Neutrophil (primary cell): Measurements from ENCODE around the gene RASAL3.
A peak's percentile ranks its signal among the peaks of the same experiment; 100 is the strongest.

Experiments used
- H3K27ac ChIP-seq: fragments of 200-600 bp; sonication (generic); 2 replicates; pipeline ENCODE4 v1.5.1; 2016; ENCODE audit warnings: mild to moderate bottlenecking, moderate library complexity
- H3K27me3 ChIP-seq: fragments of 200-600 bp; sonication (generic); 2 replicates; pipeline ENCODE4 v1.6.0; 2016; ENCODE audit warnings: mild to moderate bottlenecking
- H3K36me3 ChIP-seq: fragments of 200-600 bp; sonication (generic); 2 replicates; pipeline ENCODE4 v1.5.1; 2017
- H3K4me1 ChIP-seq, 2 experiments: fragments of 200-600 bp in 1 of 2; sonication (generic) in 1 of 2; 1 replicate in 1 of 2; 2 replicates in 1 of 2; pipeline versions ENCODE4 v1.5.1 to v1.6.1; 2013 to 2016; ENCODE audit warnings: low read depth in 1 of 2, low read length in 1 of 2, mild to moderate bottlenecking in 1 of 2, moderate library complexity in 1 of 2; ENCODE audit not compliant: control insufficient read depth in 1 of 2, insufficient read depth in 1 of 2
- H3K4me3 ChIP-seq, 2 experiments: fragments of 200-600 bp in 1 of 2; sonication (generic) in 1 of 2; 1 replicate in 1 of 2; 2 replicates in 1 of 2; pipeline ENCODE4 v1.5.1; 2013 to 2016; ENCODE audit warnings: low read depth in 1 of 2, low read length in 1 of 2, mild to moderate bottlenecking in 1 of 2, moderate library complexity in 1 of 2
- H3K9me3 ChIP-seq: fragments of 200-600 bp; sonication (generic); 2 replicates; pipeline ENCODE4 v1.5.1; 2016
- TF ChIP-seq, protein P1 (sequence below): fragments of 200-600 bp; sonication (generic); IDR thresholded peaks from 2 replicates; pipeline ENCODE4 v1.5.1; 2016; ENCODE audit warnings: antibody characterized with exemption

RASAL3 gene

DNA sequence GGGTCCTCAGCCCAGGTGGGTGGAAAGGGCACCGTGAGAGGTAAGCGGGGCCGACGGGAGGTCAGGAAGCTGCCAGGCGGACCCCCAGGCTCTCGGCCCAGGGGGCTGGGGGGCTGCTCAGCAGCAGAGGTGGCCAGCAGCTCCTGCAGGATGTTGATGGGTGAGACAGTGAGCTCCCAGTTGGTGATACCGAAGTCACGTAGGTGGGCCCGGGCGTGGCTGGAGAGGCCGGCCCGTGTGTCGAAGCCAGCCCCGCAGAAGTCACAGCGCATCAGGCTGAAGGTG lies 27.6 kb downstream of the RASAL3 start:
- H3K4me3 ChIP-seq, result no peak overlapping the region
- H3K9me3 ChIP-seq, result no peaks in the 10 kb centered on the region
- no peaks in the 10 kb centered on the region for H3K27me3 ChIP-seq
- H3K36me3 ChIP-seq, result peaks cover 52% of the 10 kb centered on the region
- TF ChIP-seq, protein P1, sequence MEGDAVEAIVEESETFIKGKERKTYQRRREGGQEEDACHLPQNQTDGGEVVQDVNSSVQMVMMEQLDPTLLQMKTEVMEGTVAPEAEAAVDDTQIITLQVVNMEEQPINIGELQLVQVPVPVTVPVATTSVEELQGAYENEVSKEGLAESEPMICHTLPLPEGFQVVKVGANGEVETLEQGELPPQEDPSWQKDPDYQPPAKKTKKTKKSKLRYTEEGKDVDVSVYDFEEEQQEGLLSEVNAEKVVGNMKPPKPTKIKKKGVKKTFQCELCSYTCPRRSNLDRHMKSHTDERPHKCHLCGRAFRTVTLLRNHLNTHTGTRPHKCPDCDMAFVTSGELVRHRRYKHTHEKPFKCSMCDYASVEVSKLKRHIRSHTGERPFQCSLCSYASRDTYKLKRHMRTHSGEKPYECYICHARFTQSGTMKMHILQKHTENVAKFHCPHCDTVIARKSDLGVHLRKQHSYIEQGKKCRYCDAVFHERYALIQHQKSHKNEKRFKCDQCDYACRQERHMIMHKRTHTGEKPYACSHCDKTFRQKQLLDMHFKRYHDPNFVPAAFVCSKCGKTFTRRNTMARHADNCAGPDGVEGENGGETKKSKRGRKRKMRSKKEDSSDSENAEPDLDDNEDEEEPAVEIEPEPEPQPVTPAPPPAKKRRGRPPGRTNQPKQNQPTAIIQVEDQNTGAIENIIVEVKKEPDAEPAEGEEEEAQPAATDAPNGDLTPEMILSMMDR, result no peak
- H3K27ac ChIP-seq, result no peak overlapping the region
- H3K4me1 ChIP-seq, result peaks cover 35 to 36% of the 10 kb centered on the region in 2 experiments

GRCh38 chr19:15436012-15436825 lies 28.1 kb downstream of the RASAL3 start:
- Histone ChIP-seq H3K27ac (no peak overlapping the region), H3K4me3 (no peak overlapping the region), H3K9me3 (no peaks in the 10 kb centered on the region), H3K4me1 (peaks cover 35 to 36% of the 10 kb centered on the region in 2 experiments), H3K27me3 (no peaks in the 10 kb centered on the region), H3K36me3 (peaks cover 52% of the 10 kb centered on the region)
- TF ChIP-seq, protein P1, result no peak

GRCh38 chr19:15433519-15434069 lies 30.8 kb downstream of the RASAL3 start:
- no peaks in the 10 kb centered on the region for H3K27me3 ChIP-seq
- peaks cover 24% of the 10 kb centered on the region in 2 experiments for H3K4me1 ChIP-seq
- H3K9me3 ChIP-seq, result no peaks in the 10 kb centered on the region
- peak overlapping the region; percentile 84 for H3K27ac ChIP-seq
- H3K4me3 ChIP-seq, result peak overlapping the region; percentile 77 to 78
- peaks cover 59% of the 10 kb centered on the region for H3K36me3 ChIP-seq
- TF ChIP-seq, protein P1, result no peak

- TF ChIP-seq, protein P1, result peak; percentile 36
- Histone ChIP-seq H3K4me1 (peaks cover 24% of the 10 kb centered on the region in 2 experiments), H3K36me3 (peaks cover 59% of the 10 kb centered on the region), H3K9me3 (no peaks in the 10 kb centered on the region), H3K4me3 (peak overlapping the region; percentile 77 to 78), H3K27me3 (no peaks in the 10 kb centered on the region), H3K27ac (peak overlapping the region; percentile 84)
Measured at GRCh38 chr19:15432629-15433518, 31.5 kb downstream of the RASAL3 start.

DNA sequence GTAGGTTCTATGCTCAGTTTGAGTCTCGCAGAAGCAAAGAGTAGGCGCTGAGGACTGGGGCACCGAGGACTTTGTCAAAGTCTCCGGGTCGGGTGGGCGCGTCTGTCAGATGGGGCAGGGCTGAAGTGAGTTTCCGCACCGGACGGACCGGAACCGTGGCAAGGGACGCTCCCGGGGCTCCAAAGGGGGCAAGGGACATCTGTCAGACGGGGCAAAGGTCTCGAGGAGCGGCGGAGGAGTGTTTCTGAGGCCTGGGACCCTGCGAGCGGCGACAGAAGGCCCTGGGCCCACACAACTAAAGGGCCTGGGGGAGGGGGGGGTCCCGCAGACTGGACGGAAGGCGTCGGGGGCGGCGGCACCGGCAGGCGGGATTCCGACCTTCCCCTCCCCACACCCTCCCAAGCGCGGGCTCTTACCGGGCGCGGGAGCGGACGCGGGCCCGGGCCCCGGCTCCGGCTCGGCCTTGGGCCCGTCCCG lies 32.3 kb downstream of the RASAL3 start:
- peak overlapping the region; percentile 27 for H3K27ac ChIP-seq
- H3K4me3 ChIP-seq, result peak overlapping the region; percentile 52 to 61
- H3K4me1 ChIP-seq, result peaks cover 24% of the 10 kb centered on the region in 2 experiments
- TF ChIP-seq, protein P1, result no peak
- no peaks in the 10 kb centered on the region for H3K9me3 ChIP-seq
- H3K36me3 ChIP-seq, result peaks cover 60% of the 10 kb centered on the region
- no peaks in the 10 kb centered on the region for H3K27me3 ChIP-seq
